ENCODE results near the gene CELA2A.
"Not testable (repeated sequence)": the region's sequence is repeated elsewhere in the genome, so short reads cannot be mapped to it uniquely, and the experiment has no call there.

The CELA2A gene

GRCh38 chr1:15488371-15488770, 31.8 kb downstream of the CELA2A start:
- FAIRE-seq (no peak), DNase-seq (ENCODE audit: extremely low spot score, insufficient read length, low read depth) (no peak)

GRCh38 chr1:15489052-15489736, 32.7 kb downstream of the CELA2A start:
- DNase-seq (ENCODE audit: extremely low spot score, insufficient read length, low read depth) (no peak), FAIRE-seq (no peak)

GRCh38 chr1:15491010-15491409, 34.5 kb downstream of the CELA2A start:
- DNase-seq (ENCODE audit: extremely low spot score, insufficient read length, low read depth); FAIRE-seq: not testable (repeated sequence)

- DNase-seq (ENCODE audit: extremely low spot score, insufficient read length, low read depth) (no peak), FAIRE-seq (no peak)
Observed at GRCh38 chr1:15492596-15492995, 36.1 kb downstream of the CELA2A start.

GRCh38 chr1:15493869-15494390, 37.4 kb downstream of the CELA2A start:
- no peak for FAIRE-seq
- no peak for DNase-seq (ENCODE audit: extremely low spot score, insufficient read length, low read depth)

GRCh38 chr1:15500184-15501178, 43.9 kb downstream of the CELA2A start:
- FAIRE-seq = no peak
- no peak for DNase-seq (ENCODE audit: extremely low spot score, insufficient read length, low read depth)

- FAIRE-seq = peak; percentile 59
- peak; percentile 53 for DNase-seq (ENCODE audit: extremely low spot score, insufficient read length, low read depth)
Observed at GRCh38 chr1:15501208-15502032, 44.9 kb downstream of the CELA2A start.

- FAIRE-seq (no peak), DNase-seq (ENCODE audit: extremely low spot score, insufficient read length, low read depth) (no peak)
Observed at GRCh38 chr1:15504436-15504835, 47.9 kb downstream of the CELA2A start.

GRCh38 chr1:15506831-15507230, 50.3 kb downstream of the CELA2A start:
- DNase-seq (ENCODE audit: extremely low spot score, insufficient read length, low read depth) = no peak
- no peak for FAIRE-seq

- DNase-seq (ENCODE audit: extremely low spot score, insufficient read length, low read depth) (no peak), FAIRE-seq (no peak)
Observed at GRCh38 chr1:15507278-15507677, 50.7 kb downstream of the CELA2A start.

- DNase-seq (ENCODE audit: extremely low spot score, insufficient read length, low read depth) = no peak
- no peak for FAIRE-seq
Observed at GRCh38 chr1:15508700-15509487, 52.4 kb downstream of the CELA2A start.

GRCh38 chr1:15509586-15509985, 53.1 kb downstream of the CELA2A start:
- no peak for DNase-seq (ENCODE audit: extremely low spot score, insufficient read length, low read depth)
- FAIRE-seq = no peak

- no peak for DNase-seq (ENCODE audit: extremely low spot score, insufficient read length, low read depth)
Observed at GRCh38 chr1:15510611-15511405, 54.3 kb downstream of the CELA2A start.

GRCh38 chr1:15513192-15513591, 56.7 kb downstream of the CELA2A start:
- DNase-seq (ENCODE audit: extremely low spot score, insufficient read length, low read depth) (no peak), FAIRE-seq (no peak)

More at GRCh38 chr1:15510611-15511405, 54.3 kb downstream of the CELA2A start:
- no peak for FAIRE-seq

GRCh38 chr1:15513919-15514318, 57.4 kb downstream of the CELA2A start:
- no peak for DNase-seq (ENCODE audit: extremely low spot score, insufficient read length, low read depth)
- FAIRE-seq = no peak

GRCh38 chr1:15514557-15514956, 58.0 kb downstream of the CELA2A start:
- DNase-seq (ENCODE audit: extremely low spot score, insufficient read length, low read depth); FAIRE-seq: not testable (repeated sequence)

- FAIRE-seq = no peak
- DNase-seq (ENCODE audit: extremely low spot score, insufficient read length, low read depth) = no peak
Observed at GRCh38 chr1:15515022-15515663, 58.6 kb downstream of the CELA2A start.

- FAIRE-seq (no peak), DNase-seq (ENCODE audit: extremely low spot score, insufficient read length, low read depth) (no peak)
Observed at GRCh38 chr1:15519625-15520024, 63.1 kb downstream of the CELA2A start.
